A549 (cell line): Measurements from ENCODE around the gene GRID2.

Source experiments
- CHD4 ChIP-seq: fragments of 200-600 bp; sonication (generic); IDR thresholded peaks from 2 replicates; pipeline ENCODE4 v1.6.1; 2016; ENCODE audit warnings: antibody characterized with exemption, mild to moderate bottlenecking, borderline replicate concordance
- HDAC2 ChIP-seq: fragments of 200-600 bp; sonication (generic); IDR thresholded peaks from 2 replicates; pipeline ENCODE4 v1.6.1; 2016
- NFE2L2 ChIP-seq: fragments of 150-350 bp; conservative IDR thresholded peaks from 2 replicates; pipeline ENCODE4 v1.6.1; 2014; ENCODE audit warnings: low read length
- PHF8 ChIP-seq: fragments of 200-600 bp; sonication (generic); IDR thresholded peaks from 2 replicates; pipeline ENCODE4 v1.6.1; 2016; ENCODE audit warnings: low read depth, mild to moderate bottlenecking, antibody characterized with exemption, moderate library complexity, borderline replicate concordance
- RAD21 ChIP-seq, 2 experiments: fragments of >200 bp in 1 of 2; sonication (Bioruptor Twin) in 1 of 2; formaldehyde crosslinking in 1 of 2; IDR thresholded peaks in 1 of 2; conservative IDR thresholded peaks in 1 of 2; 2 replicates in 1 of 2; 3 replicates in 1 of 2; pipeline ENCODE4 v1.6.1; 2012 to 2018; ENCODE audit warnings: inconsistent platforms in 1 of 2
- TF ChIP-seq, protein P1 (sequence below): fragments of >200 bp; sonication (Bioruptor Twin); formaldehyde crosslinking; IDR thresholded peaks from 3 replicates; pipeline ENCODE4 v1.5.1; 2016
- TF ChIP-seq, protein P2 (sequence below): fragments of 150-350 bp; IDR thresholded peaks from 2 replicates; pipeline ENCODE4 v1.6.1; 2014; ENCODE audit warnings: low read depth, mild to moderate bottlenecking, low read length
- TF ChIP-seq, protein P3 (sequence below): IDR thresholded peaks from 2 replicates; pipeline ENCODE4 v1.6.1; 2012

DNA sequence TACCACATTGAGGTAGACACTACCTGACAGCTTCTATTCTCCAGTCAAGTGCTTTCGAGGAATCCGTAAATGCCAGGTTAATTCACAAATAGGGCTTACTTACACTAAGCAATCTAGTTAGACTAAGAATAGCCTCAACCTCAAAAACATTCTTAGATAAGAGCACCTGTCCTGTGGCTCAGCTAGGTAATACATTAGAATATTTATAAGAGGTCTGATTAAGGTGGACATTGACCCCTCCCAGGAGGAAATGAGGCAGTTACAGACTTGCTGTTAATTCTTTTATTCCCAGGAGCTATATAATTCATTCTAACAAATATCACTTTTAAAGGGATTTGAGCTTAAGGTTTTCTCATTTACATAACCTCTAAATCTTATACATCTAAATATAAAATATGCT, 758.1 kb downstream of the GRID2 start:
- TF ChIP-seq, protein P1, sequence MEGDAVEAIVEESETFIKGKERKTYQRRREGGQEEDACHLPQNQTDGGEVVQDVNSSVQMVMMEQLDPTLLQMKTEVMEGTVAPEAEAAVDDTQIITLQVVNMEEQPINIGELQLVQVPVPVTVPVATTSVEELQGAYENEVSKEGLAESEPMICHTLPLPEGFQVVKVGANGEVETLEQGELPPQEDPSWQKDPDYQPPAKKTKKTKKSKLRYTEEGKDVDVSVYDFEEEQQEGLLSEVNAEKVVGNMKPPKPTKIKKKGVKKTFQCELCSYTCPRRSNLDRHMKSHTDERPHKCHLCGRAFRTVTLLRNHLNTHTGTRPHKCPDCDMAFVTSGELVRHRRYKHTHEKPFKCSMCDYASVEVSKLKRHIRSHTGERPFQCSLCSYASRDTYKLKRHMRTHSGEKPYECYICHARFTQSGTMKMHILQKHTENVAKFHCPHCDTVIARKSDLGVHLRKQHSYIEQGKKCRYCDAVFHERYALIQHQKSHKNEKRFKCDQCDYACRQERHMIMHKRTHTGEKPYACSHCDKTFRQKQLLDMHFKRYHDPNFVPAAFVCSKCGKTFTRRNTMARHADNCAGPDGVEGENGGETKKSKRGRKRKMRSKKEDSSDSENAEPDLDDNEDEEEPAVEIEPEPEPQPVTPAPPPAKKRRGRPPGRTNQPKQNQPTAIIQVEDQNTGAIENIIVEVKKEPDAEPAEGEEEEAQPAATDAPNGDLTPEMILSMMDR: no peak
- TF ChIP-seq, protein P2, sequence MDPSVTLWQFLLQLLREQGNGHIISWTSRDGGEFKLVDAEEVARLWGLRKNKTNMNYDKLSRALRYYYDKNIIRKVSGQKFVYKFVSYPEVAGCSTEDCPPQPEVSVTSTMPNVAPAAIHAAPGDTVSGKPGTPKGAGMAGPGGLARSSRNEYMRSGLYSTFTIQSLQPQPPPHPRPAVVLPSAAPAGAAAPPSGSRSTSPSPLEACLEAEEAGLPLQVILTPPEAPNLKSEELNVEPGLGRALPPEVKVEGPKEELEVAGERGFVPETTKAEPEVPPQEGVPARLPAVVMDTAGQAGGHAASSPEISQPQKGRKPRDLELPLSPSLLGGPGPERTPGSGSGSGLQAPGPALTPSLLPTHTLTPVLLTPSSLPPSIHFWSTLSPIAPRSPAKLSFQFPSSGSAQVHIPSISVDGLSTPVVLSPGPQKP: no peak
- no peak for TF ChIP-seq NFE2L2
- no peak for TF ChIP-seq CHD4
- no peak for TF ChIP-seq RAD21 (conservative IDR thresholded peaks at IDR 0.05 in 1 of 2, IDR thresholded peaks at IDR 0.05 in 1 of 2)
- TF ChIP-seq, protein P3, sequence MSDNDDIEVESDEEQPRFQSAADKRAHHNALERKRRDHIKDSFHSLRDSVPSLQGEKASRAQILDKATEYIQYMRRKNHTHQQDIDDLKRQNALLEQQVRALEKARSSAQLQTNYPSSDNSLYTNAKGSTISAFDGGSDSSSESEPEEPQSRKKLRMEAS: no peak
- TF ChIP-seq HDAC2: no peak
- no peak for TF ChIP-seq PHF8
